GM19043 (cell line): Measurements from ENCODE around the gene PROSER3.

Experiments
- ATAC-seq: cut with Tn5 transposase; IDR thresholded peaks from one replicate; pipeline ENCODE4 v1.9.1; 2021; ENCODE audit warnings: low read depth; ENCODE audit not compliant: unreplicated experiment

PROSER3 gene

GRCh38 chr19:35812220-35813042 is 54.5 kb downstream of the PROSER3 start, which contains the start of gene PRODH2:
TSS of gene PRODH2 (minus strand) at chr19:35812845. CDS start at chr19:35812805, 40 bp downstream.
- no peak for ATAC-seq

- ATAC-seq = no peak
Observed at GRCh38 chr19:35813043-35813890, 55.3 kb downstream of the PROSER3 start.

- ATAC-seq = no peak
Observed at GRCh38 chr19:35816262-35816661, 58.3 kb downstream of the PROSER3 start.

GRCh38 chr19:35816846-35817245 is 58.9 kb downstream of the PROSER3 start:
- no peak for ATAC-seq

GRCh38 chr19:35818445-35818844 is 60.5 kb downstream of the PROSER3 start:
- no peak for ATAC-seq
